HG02763 (cell line): Measurements from ENCODE around the gene GPR42.
"Not testable (repeated sequence)": the region's sequence is repeated elsewhere in the genome, so short reads cannot be mapped to it uniquely, and the experiment has no call there.

ENCODE experiments used
- ATAC-seq: cut with Tn5 transposase; IDR thresholded peaks from one replicate; pipeline ENCODE4 v1.9.1; 2021; ENCODE audit warnings: mild to moderate bottlenecking, moderate library complexity; ENCODE audit not compliant: unreplicated experiment

Gene GPR42

GRCh38 chr19:35392742-35393715, 22.2 kb downstream of the GPR42 start:
- no peak for ATAC-seq

- ATAC-seq, result no peak
Observed at GRCh38 chr19:35395382-35396199, 24.7 kb downstream of the GPR42 start.

- no peak for ATAC-seq
Observed at GRCh38 chr19:35396240-35396885, 25.5 kb downstream of the GPR42 start.

DNA sequence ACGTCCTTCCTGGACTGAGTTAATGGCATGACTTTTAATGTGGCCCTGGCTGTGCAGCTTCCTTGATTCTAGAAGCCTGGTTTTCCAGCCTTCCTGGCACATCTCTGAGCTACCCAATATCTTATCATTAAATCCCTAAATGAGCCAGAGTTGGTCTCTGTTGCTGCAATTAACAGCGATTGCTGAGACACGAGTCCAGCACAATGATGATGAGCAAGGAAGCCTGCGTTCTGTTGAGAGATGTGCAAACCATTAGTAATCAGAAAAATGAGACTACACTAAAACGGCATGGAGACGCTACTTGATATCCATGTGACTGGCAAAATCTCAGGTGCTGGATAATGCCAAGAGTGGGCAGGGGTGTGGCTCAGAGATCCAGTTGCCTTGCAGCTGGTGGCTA, 26.2 kb downstream of the GPR42 start:
- no peak for ATAC-seq

- ATAC-seq, result no peak
Observed at GRCh38 chr19:35398570-35398969, 27.7 kb downstream of the GPR42 start.

- ATAC-seq, result no peak
Observed at GRCh38 chr19:35399231-35399630, 28.4 kb downstream of the GPR42 start.

DNA sequence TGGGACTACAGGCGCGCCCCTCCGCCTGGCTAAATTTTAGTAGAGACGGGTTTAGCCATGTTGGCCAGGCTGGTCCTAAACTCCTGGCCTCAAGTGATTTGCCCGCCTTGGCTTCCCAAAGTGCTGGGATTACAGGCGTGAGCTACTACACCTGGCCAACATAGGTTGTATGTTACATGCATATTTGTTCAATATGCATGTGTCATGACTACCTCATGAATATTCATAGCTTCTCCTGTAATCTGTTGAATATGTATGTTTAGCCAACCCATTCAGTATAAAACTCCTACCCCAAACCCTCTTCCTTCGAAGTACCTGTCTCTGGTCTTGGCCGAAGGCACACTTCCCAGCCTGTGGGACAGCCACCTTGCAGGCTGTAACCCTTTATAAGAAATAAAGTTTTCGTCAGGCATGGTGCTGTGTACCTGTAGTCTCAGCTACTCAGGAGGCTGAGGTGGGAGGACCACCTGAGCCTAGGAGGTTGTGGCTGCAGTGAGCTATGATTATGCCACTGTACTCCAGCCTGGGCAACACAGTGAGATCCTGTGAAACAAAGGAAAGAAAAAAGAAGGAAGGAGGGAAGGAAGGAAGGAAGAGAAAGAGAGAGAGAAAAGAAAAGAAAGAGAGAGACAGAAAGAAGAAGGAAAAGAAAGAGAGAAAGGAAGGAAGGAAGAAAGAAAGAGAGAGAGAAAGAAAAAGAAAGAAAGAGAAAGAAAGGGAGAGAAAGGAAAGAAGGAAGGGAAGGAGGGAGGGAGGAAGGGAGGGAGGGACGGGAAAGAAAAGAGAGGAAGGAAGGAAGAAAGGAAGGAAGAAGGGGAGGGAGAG, 29.3 kb downstream of the GPR42 start:
- no peak for ATAC-seq

DNA sequence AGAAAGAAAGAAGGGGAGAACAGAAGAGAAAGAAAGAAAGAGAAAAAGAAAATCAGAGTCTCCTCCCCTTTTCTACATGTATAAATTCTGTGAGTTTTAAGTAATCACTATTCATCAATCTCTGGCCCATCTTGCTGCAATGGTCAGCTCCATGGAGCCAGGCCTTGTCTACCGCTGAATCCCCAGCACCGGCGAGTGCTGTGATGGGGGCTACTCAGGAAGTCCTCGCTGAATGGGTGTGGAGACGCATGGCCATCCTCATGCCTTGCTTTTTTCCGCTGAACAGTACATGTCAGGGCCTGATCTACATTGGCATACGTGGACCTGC, 29.9 kb downstream of the GPR42 start:
- ATAC-seq, result no peak

DNA sequence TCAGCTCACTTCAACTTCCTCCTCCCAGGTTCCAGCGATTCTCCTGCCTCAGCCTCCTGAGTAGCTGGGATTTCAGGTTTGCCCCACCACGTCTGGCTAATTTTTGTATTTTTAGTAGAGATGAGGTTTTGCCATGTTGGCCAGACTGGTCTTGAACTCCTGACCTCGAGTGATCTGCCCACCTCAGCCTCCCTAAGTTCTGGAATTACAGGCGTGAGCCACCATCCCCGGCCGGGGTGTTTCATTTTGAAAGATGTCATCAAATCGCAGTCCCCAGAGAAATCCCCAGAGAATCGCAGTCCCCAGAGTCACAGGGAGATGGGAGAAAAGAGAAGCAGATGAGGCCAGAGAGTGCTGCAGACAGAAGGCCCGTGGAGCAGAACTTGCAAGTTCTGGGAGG, 30.5 kb downstream of the GPR42 start:
- ATAC-seq, result not testable (repeated sequence)

DNA sequence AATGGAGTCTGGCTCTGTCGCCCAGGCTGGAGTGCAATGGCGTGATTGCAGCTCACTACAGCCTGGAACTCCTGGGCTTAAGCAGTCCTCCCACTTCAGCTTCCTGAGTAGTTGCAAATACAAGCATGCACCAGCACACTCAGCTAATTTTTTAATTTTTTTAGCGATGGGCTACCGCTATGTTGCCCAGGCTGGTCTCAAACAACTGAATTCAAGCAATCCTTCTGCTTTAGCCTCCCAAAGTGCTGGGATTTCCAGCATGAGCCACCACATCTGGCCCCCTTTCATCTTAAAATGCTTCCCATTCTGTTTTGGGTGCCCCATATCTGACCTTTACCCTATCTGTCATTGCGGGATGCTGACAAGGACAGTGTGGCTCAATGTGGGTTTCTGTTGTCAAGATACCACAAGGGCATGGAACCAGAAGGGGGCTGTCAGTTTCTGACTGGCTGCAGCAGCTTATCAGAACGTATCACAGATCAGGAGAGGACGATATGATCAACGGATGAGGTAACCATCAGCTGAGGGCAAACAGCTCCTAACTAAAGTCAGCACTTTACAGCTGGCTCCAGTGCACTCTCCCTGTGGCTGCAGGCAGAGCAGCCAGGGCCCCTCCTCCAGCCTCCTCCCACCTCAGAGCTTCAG, 32.4 kb downstream of the GPR42 start:
- no peak for ATAC-seq

DNA sequence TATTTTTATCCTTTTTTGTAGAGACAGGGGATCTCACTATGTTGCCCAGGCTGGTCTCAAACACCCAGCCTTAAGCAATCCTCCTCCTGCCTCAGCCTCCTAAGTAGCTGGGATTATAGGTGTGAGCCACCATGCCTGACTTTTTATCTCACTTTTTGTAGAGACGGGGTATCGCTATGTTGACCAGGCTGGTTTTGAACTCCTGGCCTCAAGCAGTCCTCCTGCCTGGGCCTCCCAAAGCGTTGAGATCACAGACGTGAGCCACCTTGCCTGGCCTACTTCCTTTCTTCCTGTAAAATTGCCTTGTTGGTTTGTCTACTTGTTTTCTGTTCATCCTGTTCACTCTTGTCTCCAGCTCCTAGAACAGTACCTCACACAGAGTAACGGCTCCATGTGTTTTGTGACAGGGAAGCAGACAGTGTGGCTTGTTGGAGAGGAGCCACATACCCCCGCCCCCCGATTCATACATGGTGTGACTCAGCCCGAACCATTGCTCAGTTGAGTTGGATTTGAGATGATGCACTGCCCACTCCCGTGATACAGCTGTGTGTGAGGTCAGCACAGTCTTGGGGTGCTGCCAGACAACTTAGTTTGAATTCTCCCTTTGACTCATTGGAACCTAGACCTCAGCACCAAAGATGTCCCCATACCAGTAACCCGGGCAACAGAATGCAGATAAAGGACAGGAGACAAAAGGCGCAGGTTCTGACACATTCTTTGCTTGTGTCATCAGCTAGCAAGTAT, 34.2 kb downstream of the GPR42 start:
- ATAC-seq, result no peak

DNA sequence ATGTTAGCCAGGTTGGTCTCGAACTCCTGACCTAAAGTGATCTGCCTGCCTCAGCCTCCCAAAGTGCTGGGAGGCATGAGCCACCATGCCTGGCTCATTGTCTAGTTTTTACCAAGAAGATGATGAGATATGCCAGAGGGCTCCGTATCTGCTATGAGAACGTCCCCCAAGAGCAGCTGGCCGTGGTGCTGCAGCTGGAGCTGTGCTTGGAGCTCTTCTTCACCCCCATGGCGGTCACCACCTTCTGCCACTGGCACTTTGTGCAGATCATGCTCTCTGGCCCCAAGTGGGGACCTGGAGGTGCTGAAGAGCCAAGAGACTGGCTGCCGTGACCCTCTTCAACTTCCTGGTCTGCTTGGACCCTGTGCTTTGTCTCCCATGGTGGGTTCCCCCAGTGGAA, 36.8 kb downstream of the GPR42 start:
- no peak for ATAC-seq

- ATAC-seq, result peak; percentile 65
Observed at GRCh38 chr19:35408284-35409171, 37.7 kb downstream of the GPR42 start.

DNA sequence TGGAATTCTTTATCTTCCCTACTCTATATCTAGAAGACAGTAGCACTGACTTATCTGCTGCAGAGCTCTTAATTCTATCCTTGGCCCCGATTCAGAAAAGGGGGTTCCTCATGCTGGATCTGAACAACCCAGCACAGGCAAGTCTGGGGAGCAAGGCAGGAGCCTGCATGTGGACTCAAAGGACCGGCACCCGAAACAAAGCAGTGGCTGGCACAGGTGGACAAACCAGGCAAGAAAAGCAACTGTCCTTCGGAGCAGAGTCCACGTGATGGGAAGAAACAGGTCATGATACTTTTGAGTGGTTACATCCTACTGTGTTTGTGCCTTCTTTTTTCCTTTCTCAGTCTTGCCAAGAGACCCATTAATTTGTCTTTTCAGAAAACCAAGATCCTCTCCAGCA, 38.3 kb downstream of the GPR42 start:
- no peak for ATAC-seq

GRCh38 chr19:35410487-35410886, 39.6 kb downstream of the GPR42 start:
- no peak for ATAC-seq

DNA sequence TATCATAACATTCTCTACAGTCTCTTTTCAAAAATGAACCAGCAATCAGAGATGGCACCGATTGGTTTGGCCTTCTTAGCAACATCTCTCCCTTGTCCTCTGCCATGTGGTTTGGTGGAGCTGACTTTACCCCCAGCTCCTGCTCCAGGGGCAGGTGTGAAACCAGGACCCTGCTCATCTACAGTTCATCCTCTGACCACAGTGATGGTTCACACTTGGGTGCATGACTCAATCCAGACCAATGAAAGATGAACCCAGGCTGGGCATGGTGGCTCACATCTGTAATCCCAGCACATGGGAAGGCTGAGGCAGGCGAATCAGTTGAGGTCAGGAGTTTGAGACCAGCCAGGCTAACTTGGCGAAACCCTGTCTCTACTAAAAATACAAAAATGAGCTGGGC, 43.6 kb downstream of the GPR42 start:
- no peak for ATAC-seq

GRCh38 chr19:35416331-35416730, 45.5 kb downstream of the GPR42 start:
- no peak for ATAC-seq

GRCh38 chr19:35417278-35417677, 46.4 kb downstream of the GPR42 start:
- ATAC-seq, result no peak
